Measurements from ENCODE around the gene KRTAP10-5.
"Not testable (repeated sequence)": the region's sequence is repeated elsewhere in the genome, so short reads cannot be mapped to it uniquely, and the experiment has no call there.

The KRTAP10-5 gene

DNA sequence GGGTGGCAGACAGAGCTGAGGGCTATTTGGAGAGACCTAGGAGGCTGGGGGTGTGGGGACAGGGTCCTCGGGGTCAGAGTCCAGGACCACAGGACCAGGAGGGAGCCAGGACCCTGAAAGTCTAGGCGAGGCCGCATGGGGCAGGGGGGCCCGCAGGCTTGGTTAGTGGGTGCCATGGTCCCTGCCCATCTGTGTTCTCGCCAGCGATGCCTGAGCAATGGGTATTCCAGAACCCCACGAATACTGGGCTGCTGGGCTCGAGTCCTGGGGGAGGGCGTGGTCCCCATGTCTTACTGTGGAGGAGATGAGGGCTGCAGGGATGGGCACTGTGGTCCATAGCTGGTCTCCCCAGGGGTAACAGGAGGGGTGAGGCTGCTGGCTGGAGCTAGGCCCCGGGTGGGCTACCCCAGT, 9.9 kb upstream of the KRTAP10-5 start:
- DNase-seq, result no peak

DNA sequence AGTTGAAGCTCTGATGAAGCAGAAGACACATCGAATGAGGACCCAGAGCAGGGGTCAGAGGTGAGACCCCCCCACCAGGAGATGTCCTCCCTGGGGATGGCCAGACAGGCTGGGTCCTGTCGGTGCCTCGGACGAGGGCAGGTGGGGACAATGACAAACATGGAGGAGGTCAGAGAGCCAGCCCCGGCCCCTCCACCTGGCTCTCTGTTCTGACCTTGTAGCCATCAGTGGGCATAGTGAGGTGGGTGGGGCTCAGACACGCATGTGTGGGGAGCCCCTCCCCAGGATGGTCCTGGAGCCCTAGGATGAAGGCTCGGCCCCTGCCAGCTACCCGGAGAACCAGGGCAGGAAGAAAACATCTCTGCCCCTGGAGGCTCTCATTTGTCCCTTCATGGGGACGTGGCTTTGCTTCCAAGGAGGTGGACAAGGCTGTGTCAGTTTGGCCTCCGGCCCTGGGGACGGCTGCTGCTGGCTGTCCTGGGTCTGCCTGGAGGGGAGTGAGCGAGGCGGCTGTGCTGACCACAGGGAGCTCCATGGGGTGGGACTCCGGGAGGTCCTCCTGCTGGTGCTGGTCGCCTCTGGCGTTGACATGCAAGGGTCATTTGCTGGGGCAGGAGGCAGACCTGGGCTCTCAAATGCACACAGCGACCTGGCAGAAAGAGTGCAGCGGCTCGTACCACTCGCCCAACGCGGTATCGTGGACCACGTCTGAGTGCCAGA, 9.3 kb upstream of the KRTAP10-5 start:
- no peak for DNase-seq

DNA sequence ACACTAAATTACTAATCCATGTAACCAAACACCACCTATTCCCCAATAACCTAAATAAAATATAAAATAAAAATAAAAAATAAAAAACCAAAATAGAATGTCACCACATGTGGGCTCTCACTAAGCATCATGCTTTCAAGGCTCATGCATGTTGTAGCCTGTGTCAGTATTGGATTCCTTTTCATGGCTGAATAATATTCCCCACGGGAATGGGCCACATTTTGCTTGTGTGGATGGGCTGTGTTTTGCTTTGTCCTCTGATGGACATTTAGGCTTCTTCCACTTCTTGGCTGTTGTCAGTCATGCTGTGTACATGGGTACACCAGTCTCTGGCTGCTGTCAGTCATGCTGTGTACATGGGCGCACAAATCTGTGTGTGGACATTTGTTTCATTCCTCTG, 8.7 kb upstream of the KRTAP10-5 start:
- no peak for DNase-seq

DNA sequence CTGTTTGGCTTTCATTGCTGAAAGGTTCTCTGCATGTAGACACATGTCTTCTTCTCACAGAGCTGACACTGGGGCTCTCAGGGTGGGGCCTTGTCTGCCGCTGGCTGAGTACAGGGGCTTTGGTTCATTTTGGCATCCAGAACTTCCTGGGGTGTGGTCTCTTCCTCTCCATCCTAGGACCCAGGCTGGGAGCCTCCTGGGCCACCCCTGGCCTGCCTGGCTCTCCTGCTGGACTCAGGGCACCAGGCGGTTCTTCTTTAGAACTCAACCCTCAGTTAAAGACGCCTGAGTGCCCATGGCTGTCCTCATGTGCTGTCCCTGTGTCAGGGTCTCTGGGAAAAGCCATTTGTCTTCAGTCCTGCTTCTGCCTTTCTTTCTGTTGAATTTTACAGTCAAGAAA, 5.5 kb upstream of the KRTAP10-5 start:
- no peak for DNase-seq

DNA sequence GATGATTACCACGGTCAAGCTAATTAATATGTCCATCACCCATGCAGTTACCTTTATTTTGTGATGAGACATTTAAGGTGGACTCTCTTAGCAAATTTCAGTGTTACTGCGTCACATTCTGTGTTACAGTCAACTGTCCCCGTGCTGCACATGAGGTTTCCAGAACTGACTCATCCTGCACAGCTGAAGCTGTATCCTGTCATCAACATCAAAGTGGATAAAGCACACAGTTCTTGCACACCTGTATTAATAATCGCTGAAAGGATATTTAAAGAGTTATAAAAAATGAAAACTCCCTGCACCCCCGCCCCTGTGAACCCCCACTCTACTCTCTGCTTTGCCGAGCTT, 3.4 kb upstream of the KRTAP10-5 start:
- DNase-seq, result no peak

DNA sequence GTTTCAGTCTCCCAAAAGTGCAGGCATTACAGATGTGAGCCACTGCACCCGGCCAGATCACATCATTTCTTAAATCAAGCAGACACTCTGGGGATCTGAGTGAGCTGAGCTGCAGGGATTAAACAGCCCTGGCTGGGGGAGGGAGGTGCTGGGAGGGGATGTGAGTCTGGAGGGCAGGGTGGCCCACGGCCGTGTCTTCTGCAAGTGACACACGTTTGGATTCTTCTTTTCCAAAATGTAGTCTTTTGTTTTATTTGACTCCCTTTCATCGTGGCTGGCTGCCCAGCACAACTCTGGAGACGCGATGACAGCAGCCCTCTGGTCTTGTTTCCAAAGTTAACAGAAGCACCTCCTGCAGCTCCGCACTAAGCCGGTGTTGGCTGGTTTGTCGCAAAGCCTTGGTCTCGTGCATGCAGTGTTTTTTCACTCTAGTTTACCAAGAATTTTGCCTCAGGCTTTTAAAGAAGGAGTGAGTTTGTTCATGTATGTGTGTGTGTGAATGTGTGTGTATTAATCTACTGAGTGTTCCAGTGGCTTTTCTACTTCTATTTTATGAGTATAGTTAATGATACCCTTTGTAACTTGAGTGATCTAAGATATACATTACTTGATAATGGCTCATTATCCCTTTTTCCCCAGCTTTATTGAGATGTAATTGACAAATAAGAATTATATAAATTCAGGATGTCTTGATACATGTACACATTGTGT, 2.8 kb upstream of the KRTAP10-5 start:
- DNase-seq, result no peak

DNA sequence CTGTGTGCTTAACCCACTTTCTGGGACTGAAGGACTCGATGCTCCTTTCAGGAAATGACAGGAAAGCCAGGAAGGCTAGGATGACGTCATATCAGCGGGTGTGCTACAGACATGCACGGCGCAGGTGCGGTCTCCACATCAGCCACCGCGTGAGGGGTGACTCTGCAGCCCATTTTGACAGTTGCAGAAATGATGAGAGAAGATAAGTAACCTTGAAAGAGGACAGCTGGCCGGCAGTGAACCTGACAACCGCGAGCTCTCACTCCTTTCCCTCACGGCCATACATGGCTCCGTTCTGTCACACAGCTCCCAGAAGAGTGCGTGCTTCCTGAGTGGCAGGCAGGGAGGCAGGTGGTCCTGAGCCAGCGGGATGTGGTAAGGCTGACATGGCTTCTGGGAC, 1.7 kb upstream of the KRTAP10-5 start:
- DNase-seq, result no peak

DNA sequence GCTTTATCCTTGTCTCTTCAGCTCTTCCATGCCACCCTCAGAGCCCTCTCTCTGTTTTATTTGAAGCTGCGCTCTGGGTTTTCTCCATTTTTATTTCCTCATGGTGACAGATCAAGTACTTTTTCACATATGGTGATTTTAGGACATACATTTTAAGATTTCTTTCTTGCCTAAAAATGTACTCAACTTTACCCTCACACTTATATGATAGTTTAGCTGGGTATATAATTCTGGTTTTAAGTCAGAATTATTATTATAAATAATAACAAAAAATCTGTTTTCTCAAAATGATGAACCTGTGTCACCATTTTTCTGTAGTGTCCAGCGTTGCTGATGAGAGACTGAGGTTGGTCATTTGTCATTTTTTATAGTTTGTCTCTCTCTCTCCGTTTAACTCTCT, 754 bp upstream of the KRTAP10-5 start:
- DNase-seq, result no peak

DNA sequence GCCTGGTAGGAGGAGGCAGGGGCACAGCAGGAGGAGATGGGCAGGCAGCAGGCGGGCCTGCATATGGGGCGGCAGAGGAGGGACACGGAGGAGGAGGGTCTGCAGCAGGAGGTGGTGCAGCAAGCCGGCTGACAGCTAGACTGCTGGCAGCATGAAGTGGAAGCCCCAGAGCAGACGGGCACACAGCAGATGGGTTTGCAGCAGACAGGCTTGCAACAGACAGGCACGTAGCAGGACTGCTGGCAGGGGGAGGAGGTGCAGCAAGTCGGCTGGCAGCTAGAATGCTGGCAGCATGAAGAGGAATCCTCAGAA, 615 bp downstream of the KRTAP10-5 start:
- DNase-seq, result no peak

DNA sequence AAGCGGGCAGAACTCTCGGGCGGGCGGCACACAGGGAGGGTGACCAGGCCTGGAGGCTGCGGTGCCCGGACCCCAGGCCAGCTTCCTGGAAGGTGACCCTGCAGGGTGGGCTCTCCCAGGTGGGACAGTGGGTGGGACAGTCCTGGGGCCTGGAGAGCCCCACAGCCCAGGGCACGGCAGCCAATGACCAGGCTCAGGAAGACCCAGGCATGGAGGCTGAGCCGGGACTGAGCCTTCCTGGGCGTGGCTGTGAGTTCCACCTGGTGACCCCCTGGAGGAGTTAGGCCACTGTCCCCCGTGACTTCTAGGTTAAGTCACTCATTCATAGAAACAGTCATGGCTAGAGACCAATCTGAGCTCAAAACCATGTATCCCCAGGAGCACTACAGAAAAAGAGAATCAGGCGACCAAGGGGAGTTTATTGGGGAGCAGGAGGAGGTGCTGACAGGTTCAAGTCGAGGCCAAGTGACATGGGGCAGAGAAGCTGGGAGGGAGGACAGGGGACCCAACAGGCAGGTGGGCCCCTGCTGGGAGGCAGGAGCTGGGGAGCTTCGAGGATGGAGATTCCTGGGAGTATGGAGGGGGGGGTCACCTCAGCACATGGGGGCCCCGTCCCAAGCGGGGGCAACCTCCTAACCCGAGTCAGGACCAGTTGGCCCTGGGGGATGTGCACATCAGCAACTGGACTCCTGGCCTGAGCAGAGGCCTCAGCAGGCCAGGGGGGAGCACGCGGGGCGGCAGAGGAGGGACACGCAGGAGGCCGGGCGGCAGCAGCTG, 1.2 kb downstream of the KRTAP10-5 start:
- DNase-seq, result no peak

DNA sequence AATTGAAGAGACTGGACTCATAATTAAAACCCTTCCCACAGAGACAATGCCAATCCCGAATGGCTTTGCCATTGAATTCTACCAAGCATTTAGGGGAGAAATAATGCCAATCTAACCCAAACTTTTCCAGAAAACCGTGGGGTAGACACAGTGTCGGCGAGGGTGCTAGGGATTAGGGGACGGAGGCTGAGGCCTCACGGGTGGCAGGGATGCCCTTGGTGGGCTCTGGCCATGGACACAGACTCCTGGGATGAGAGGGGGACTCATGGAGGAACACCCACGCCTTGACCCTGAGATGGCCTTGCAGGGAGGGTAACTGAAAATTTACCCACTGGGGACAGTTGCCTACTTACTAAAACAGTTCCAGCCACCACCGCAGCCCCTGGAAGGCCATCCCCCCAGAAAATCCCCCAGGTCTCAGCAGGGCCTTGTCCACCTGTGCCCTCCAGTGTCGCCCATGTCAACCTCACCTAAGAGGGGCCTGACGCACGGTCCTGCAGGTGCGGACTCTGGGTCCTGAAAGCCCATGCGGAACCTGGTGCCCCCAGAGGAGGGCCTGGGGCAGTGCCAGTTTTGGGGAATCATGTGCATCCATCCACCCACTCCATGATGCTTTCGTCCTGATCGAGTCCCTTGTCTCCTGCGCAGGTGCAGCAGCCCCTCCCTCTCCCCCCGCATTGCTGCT, 1.9 kb downstream of the KRTAP10-5 start:
- no peak for DNase-seq

DNA sequence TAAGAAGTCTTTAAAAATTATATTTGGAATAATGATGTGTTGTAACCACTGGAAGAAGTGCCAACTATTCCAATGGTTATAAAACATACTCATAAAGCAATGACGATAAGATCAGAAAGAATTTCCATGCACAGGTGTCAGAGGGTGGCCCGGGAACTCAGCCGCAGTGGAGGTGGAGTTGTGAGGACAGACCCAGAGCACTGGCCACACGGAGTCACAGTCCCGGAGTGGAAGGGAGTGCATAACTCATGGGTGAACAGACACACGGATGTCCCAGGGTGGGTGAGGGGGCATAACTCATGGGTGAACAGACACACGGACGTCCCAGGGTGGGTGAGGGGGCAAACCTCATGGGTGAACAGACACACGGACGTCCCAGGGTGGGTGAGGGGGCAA, 4.4 kb downstream of the KRTAP10-5 start:
- no peak for DNase-seq

DNA sequence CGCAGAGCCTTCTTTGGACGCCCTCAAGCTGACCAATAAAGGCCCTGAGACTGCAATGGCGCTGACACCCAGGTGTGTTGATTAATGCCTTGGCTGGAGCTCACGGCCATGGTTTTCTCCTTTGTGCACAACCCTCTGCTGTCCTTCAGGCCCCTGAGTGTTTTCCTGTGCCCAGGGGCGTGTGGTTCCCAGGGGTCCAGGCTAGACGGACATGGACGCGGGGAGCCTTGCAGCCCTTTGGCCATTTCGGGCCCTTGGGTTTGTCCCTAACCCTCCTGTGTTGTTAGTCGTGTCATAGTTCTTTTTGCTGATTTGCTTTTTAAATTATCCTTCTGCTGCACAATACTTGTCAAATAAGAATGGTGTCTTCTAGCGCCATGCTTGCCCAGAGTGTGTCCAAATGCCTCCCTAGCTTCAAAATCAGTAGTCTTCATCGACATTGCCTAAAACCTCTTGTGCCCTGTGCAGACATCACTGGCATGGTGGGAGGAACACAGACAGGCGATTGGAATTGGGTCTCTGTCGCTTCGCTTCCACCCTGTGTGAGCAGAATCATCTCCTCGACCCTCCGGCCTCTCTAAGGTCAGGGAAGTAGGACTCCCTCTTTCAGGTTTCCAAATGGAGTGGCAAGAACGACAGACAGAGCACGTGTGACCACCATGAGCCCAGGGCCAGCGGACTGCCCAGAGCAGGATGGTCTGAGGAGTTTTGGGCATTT, 4.9 kb downstream of the KRTAP10-5 start:
- DNase-seq, result no peak

DNA sequence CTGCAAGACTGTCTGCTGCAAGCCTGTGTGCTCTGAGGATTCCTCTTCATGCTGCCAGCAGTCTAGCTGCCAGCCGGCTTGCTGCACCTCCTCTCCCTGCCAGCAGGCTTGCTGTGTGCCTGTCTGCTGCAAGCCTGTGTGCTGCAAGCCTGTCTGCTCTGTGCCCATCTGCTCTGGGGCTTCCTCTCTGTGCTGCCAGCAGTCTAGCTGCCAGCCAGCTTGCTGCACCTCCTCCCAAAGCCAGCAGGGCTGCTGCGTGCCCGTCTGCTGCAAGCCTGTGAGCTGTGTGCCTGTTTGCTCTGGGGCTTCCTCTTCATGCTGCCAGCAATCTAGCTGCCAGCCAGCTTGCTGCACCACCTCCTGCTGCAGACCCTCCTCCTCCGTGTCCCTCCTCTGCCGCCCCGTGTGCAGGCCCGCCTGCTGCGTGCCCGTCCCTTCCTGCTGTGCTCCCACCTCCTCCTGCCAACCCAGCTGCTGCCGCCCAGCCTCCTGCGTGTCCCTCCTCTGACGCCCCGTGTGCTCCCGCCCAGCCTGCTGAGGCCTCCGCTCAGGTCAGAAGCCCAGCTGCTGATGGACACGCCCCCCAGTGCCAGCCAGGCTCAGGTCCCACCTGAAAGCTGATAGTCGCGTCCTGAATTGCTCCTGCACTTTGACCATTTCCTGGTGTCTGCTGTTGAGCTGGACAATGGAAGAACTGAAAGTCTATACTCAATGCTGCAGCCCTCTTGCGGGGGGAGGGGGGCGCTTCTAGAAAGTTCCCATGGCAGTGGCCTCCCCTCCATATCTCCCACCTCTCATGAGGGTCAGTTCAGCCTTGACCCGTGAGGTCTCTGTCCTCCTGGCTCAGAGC, 5.7 kb downstream of the KRTAP10-5 start:
- DNase-seq, result no peak

DNA sequence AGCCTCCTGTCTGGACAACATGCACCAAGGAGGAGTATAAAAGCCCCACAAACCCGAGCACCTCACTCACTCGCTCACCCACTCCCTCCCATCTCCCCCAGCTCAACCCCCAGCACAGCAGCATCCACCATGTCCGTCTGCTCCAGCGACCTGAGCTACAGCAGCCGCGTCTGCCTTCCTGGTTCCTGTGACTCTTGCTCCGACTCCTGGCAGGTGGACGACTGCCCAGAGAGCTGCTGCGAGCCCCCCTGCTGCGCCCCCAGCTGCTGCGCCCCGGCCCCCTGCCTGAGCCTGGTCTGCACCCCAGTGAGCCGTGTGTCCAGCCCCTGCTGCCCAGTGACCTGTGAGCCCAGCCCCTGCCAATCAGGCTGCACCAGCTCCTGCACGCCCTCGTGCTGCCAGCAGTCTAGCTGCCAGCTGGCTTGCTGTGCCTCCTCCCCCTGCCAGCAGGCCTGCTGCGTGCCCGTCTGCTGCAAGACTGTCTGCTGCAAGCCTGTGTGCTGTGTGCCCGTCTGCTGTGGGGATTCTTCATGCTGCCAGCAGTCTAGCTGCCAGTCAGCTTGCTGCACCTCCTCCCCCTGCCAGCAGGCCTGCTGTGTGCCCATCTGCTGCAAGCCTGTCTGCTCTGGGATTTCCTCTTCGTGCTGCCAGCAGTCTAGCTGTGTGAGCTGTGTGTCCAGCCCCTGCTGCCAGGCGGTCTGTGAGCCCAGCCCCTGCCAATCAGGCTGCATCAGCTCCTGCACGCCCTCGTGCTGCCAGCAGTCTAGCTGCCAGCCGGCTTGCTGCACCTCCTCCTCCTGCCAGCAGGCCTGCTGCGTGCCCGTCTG, 6.6 kb downstream of the KRTAP10-5 start, which contains the start of gene KRTAP10-4:
Gene KRTAP10-4, plus strand, starts transcription at position 100 of the 827 bp plus-strand sequence. Its CDS starts 30 bp downstream, at position 130.
- DNase-seq, result not testable (repeated sequence)

DNA sequence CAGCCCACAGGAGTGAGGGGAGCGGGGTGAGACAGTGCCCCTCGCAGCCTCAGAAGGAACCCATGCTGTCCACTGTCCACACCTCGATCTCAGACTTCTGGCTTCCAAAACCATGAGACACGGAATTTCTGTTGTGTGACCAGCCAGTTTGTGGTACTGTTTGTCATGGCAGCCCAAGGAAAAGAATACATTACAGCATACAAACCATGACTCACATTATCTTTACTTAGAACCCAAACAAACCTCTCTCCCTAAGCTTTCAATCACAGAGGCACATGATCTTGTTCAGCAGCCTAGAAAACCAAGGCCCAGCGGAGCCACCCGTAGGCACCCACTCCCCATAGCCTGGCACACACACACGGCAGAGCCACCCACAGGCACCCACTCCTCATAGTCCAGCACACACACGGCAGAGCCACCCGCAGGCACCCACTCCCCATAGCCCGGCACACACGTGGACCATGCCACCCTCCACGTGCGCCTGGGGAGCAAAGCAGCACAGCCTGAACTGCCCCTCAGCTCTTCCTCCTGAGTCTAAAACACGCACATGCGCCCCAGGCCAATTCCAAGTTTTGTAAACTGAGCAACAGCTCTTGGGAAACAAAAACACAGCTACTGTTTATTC, 7.3 kb downstream of the KRTAP10-5 start:
- DNase-seq, result no peak

DNA sequence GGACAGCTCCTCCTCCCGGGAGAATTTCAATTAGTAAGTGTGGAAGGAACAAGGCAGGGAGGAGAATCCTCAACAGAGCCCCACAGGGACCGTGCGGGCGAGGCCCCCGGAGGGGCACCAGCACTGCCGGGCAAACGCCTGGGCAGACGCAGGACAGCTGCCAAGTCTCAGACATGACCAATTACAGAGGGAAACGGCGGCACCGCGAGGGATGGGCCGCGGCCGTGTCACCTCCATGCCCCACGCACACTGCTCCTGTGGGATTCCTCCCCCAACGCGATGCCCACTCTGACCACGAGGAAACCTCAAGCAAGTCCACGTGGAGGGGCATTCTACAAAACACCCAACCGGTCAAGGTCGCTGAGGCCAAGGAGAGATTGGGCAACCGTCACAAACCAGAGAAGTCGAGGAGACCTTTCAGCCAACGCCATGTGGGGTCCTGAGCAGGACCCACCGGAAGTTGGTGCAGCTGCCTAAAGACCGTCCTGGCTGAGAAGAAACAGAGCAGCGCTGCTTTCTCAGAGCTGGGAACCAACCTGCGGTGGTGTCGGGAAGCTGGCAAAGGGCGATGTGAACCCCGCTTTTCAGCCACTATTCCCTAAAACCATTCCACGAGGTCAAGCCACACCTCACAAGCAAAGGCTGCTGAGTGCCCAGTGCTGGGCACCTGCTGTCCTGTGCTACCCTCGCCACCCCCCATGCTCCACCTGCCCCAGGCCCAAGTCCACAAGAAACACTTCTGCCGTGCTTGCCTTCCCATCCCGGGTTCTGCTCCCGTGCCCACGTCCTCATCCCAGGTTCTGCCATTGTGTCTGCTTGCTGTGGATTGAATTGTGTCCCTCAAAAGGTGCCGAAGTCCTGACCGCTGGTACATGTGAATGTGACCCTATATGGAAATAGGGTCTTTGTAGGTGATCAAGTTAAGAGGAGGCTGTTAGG, 8.3 kb downstream of the KRTAP10-5 start:
- DNase-seq, result no peak

DNA sequence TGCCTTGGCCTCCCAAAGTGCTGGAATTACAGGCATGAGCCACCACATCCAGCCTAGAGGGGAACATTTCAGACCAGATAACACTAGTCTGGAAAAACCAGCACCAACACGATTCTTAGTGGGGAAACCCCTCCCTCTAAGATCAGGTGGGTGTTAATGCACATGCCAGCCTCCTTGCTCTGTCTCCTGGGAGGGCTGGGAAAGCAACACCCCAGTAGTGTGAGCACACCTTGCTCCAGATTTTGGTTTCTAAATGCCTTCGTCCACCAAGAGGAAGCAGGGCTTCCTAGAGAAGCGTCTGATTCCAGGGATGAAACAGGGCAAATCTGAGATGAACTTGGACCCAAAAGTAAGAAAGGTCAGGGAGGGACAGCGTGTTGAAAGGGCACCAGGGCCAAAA, 9.1 kb downstream of the KRTAP10-5 start:
- DNase-seq, result no peak

DNA sequence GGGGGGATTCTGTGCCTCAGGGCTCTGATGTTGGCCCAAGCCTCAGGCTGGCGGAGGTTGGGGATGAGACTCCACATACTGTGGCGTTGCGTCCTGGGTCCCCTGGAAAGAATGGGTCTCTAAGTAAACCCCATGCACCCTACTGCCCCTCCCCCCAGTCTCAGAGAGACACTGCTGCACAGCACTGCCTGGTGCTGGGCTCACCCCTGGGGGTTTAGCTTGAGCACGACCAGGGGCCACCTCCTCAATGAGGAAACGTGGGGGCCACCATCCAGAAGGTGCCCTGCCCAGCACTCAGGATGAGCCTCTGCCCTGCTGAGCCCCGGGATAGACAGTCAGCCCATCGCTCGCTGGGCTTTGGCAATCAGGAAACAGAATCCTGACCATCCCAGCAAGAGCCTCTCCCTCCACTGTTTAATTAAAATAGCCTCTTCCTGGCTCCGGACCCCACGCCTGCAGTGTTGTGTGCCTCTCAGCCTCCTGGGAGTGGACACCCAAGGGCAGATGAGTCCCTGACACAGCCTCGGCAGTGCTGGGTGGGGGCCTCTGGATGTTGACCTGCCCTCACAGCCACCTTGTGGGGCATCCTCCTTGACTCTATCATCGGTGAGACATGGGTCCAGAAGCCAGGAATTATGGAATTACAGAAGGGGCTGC, 10.4 kb downstream of the KRTAP10-5 start:
- no peak for DNase-seq

Measured in NCI-H226 (cell line).